Measurements from ENCODE around the gene TATDN2.

- no peak for TF ChIP-seq CTCF (IDR thresholded peaks at IDR 0.05; ENCODE audit: borderline replicate concordance, extremely low read depth, low read length, poor library complexity, severe bottlenecking)
- TF ChIP-seq EZH2 (IDR thresholded peaks at IDR 0.05; ENCODE audit: borderline replicate concordance, low read depth, low read length, severe bottlenecking) = no peak
These were observed 26.3 kb downstream of the TATDN2 start for GRCh38 chr3:10274601-10275000.
